GM18873 (cell line): Measurements from ENCODE around the gene NECAB3.

Source experiments
- ATAC-seq: cut with Tn5 transposase; IDR thresholded peaks from one replicate; pipeline ENCODE4 v1.9.1; 2021; ENCODE audit warnings: mild to moderate bottlenecking, moderate library complexity, moderate number of reproducible peaks; ENCODE audit not compliant: unreplicated experiment, low FRiP score

NECAB3 gene

DNA sequence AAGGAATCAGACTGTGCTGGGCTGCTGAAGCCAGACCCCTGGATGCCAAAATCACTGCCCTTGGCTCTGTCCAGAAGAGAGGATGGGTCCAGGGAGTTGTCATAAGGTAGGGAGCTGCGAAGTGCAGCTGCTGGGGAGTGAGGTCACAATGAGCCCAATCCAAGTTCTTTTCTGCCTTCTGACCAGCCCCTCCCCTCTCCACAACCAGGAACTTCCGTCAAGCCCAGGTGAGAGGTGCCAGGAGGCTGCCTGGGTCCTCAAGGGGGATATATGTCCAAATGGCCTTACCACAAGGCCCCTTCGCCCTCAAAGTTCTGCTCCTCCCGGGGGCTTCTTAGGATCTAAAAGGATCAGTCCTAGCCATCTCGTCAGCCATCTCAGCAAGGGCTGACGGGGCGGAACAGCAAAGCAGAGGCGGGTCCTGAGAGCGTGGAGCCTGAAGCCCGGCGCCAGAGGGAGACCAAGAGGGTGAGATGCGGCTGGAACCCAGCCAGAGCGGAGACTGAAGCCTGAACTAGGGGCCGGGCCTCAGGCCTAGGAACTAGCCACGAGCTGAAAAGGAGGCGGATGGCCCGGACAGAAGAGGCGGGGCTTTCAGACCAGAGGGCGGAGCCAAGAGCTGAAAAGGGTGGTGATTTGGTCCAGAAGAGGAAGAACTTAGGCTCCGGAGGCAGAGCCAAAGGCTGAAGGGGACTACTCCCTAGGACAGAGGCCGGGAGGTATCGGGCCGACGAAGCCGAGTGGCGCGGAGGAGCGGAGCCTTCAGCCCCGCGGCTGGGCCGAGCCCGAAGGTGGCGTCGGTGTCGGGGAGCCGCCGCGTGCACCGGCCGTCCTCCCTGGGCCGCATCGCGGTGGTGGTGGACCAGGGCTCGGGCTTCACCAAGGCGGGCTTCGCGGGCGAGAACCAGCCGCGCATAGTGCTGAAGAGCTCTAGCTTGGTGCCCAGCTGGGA is 7.7 kb downstream of the NECAB3 start, which contains the start of gene ACTL10:
TSS of gene ACTL10 (plus strand) at position 651 of the 952 bp plus-strand sequence. CDS start 555 bp downstream, outside the sequence.
- peak; percentile 59 for ATAC-seq

DNA sequence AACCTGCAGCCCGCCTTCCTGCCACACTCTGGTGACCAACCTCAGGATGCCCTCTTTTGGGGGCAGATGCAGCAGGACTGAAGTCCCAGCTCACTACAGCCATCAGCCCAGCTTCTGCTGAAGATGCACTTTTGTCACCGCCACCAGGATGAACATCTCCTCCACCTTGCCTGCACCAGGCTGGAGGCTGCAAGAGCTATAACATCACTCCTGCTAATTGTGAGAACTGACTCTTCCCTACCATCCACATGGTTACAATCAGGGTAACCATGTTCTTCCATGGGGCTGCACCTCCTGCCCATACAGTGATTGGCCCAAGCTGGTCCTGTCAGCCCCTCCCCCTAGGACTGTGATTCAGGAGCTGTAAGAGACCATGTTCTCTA is 9.5 kb downstream of the NECAB3 start:
- ATAC-seq: no peak

DNA sequence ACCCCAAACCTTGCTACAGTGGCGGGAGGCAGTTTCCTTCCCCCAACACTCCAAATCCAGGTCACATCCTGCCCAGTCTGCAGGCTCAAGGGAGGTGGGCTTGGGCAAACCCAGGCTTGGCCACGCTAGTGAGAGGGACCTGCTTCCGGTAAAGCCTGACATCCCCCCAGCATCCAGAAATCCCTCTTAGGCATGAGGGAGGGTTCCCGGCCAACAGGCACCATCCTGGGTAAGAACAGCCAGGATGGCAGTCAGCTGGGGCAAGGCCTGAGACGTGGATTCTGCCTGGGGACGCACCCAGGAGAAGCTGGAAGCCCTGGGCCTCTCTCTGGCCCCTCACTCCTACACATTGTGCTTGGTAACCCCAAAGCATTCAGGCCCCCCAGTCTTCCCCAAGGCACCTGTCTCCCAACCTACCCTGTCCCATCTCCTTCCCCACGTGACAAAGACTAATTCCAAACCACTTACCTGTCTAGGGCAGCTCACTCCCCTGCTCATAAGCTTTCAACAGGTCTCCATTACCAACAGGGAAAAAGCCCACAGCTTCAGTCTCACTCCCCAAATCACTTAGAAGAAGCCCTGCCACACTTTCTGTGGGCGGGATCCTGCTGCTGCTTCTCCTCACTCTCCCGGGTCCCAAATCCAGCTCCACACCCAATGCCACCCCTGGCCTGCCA is 10.0 kb downstream of the NECAB3 start:
- no peak for ATAC-seq

DNA sequence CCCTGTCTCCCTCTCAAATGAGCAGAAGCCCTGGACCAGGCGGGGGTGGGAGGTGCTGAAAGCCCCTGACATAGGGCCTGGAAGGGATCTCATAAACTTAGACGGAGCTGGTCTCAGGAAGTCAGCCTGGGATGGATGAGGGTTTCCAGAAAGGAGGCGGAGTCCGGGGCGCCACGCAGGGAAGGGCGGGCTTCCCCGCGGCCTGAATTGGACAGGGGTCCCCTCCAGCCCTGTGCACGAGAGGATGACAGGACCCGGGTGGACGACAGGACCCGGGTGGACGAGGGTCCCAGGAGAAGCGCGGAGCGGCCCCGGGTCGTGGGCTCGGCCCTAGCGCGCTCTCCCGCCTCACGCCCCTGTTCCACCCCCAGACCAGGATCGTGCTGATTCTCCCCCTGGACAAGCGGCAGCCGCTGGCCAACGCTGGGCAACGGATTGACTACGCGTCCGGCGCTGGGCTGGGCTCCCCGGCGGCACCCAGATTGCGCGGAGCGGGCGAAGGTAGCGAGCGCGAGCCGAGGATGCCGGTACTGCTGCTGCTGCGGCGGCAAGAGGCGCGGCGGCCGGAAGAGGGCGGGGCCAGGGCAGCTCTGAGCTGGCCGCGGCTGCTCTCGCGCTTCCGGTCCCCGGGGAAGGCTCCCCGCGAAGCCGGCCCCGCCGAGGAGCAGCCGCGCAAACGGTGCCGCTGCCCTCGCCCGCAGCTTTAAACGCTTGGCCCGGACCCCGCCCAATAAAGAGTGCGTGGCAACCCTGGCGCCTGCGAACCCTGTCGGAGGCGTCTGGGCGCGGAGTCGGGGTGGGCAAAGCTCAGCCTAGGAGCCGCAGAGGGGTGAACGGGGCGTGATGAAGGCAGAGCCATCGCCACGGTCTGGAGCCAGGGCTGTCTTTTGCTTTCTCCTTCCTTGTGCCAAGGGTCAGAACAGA is 10.8 kb downstream of the NECAB3 start:
- ATAC-seq: no peak

DNA sequence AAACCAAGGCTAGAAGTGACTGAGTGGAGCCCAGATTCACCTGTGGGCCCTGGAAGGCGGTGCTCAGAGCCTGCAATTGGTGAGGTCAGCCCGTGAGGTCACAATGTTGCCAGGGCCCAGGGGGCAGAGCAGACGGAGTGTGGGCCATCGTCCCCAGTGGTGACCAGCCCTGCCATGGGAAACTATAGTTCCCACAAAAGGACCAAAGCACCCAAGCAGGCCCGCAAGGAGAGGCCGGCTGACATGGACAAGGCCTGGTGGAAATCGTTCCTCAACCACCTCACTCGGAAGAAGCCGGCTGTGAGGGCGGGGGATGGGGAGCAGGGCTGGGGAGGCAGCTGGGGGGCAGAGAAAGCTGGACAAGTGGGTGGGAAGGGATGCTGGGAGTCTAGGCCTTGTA is 12.1 kb downstream of the NECAB3 start, which contains the start of gene C20orf144:
TSS of gene C20orf144 (plus strand) at position 156 of the 400 bp plus-strand sequence. CDS start at position 175, 19 bp downstream.
- no peak for ATAC-seq

DNA sequence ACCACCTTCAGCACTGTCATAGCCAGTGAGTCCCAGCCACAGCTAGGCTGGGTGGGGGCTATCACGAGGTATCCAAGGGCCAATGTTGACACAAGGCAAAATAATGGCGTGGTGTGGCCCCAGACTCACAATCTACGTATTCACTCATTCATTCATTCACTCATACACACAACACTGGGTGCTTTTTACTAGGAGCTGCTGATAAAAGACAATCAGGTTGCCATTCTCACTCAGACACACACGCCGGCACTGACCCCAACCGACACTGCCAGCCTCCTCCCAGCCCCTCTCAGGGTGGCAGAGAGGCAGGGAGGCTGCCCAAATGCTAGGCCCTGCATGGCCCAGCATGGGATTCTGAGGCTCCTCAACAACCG is 13.6 kb downstream of the NECAB3 start:
- ATAC-seq: no peak

DNA sequence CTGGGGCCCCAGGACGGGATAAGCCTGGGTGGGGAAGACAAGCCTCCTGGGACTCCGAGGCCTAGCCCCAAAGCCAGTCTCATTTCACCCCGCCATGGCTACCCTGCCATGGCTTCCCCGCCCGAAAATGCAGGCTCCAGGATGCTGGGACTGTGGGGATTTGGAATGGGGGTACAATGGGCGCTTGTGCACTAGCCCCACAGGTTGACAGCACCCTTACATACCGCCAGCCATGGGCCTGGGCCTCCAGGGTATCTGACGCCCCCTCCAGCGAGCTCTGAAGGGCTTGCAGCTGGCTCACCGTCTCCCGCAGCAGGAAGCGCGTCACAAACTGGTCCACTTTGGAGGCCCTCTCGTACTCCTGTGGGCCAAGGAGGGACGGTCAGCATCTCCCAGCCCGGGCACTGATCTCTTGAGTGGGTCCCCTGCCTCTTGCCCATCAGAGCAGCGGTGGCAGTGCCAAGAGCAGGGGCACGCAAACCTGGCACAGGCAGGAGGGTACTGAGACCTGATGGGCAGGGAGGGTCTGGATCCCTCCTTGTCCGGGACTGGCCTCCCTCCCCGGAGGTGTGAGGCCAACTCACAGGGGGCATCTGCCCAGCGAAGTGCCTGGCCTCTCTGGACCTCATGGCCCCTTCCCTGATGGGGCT is 14.1 kb downstream of the NECAB3 start:
- ATAC-seq: no peak

DNA sequence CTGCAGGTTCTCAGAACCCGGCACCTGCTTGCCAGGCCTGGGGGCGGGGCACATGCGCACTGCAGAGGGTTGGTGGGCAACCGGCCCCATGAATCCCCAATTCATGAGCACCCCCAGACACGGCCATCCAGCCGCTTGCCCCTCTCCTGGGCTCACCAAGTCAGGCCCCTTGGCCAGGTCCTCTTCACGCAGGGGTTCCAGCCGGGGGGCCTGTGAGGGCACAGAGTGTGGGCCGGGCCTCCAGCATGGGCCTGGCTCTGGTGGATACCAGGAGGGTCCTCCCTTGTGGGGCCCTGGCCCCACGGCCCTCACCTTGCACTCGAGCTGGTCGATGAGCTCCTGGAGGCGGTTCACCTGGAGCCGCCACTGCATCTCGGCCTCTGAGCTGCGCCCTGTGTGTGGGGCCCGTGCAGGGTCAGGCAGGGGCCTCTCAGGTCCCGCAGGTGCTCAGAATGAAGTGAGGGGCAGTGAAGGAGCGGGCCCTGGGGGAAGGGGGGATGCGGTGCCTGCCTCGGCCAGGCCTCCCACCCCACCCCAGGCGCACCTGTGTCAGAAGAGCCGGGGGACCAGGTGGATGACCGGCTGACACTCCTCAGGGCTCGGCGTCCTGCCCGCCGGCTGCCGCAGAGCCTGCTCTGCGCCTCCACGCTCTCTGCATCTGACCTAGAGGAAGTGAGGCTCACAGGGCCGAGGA is 14.7 kb downstream of the NECAB3 start:
- ATAC-seq: no peak

DNA sequence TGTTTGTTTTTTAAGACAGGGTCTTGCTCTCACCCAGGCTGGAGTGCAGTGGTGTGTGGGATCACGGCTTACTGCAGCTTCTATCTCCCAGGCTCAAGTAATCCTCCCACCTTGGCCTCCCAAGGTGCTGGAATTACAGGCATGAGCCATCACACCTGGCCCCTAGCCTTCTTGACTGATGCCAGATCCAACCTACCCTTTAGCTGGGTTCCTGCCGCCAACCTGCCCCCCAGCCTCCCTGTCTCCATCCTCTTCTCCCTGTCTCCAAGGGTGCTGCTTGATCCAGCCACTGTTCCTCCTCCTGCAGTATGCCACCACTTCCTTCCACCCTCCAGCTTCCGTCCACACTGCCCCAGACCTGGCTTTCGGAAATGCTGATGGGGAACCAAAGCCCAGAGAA is 15.3 kb downstream of the NECAB3 start:
- ATAC-seq: no peak

DNA sequence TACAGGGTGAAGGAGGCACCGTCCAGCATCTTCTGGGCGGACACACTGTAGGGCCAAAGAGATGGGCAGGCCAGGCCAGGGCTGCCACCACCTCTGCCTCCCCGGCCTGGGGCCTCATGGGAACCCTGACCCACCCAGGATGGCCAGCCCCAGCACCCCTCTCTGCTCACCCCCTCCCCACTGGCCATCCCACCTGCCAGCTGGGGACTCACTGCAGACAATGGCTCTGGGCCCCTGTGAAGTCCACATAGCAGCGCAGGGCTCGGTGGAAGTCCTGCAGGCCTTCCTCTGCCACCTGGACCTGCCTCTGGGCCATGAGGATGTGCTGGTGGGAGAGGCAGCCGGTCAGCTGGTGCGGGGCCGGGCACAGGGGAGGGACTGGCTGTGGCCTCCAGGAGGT is 15.7 kb downstream of the NECAB3 start:
- no peak for ATAC-seq

DNA sequence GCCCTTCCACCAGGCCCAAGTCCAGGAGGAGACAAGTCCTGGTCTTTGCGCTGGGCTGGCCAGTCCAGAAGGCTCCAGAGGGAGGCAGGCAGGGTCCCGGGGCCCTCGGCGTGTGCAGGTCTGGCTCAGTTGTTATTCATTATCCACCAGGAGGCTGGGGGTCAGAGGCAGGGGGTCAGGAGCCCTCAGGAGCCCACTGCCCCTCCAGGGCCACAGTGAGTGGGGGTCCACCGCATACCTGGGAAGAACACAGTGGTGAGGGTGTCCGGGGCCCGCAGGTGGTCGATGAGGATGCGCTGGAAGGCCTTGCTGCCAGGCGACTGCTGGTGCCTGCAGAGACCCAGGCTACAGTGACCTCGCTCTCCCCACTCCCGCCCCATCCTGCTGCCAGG is 16.5 kb downstream of the NECAB3 start:
- no peak for ATAC-seq

DNA sequence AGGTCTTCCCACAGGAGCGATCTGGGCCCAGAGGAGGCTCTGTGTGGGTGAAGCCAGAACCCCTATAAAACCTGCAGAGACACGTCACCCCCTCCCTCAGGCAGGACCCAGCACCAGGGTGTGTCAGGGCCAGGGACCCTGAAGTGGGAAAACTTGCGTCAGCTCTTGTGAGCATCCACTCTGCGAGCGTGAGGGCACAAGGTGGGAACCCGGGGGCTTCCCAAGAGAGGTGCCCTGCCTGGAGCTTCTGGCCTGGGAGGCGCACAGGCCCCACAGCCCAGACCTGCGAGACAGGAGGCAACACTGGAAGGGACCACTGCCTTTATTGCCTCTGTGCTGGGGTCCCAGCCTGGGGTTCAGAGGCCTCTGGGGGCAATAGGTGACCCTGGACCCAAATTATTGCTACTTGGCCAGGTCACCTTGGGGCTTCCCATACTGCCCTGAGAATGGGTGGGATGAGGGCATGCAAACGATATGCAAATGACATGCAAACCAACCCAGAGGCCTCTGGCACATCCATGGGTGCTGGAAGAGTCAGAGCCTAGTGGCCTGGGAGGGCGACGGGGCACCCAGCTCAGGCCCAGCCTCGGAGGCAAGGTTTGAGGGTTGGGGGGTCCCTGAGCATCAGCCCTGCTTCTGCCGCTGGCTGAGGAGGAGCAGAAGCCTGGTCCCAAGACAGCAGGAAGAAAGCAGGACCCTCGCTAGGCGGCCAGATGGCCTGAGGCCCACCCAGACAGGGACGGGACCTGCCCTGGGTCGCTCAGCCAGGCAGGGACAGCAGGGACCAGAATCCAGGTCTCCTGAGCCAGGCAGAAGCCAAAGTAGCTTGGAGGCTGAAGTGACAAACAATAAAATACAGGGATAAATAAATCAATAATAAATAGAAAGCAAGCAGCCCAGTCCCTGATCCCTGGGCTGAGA is 17.2 kb downstream of the NECAB3 start:
- ATAC-seq: no peak

DNA sequence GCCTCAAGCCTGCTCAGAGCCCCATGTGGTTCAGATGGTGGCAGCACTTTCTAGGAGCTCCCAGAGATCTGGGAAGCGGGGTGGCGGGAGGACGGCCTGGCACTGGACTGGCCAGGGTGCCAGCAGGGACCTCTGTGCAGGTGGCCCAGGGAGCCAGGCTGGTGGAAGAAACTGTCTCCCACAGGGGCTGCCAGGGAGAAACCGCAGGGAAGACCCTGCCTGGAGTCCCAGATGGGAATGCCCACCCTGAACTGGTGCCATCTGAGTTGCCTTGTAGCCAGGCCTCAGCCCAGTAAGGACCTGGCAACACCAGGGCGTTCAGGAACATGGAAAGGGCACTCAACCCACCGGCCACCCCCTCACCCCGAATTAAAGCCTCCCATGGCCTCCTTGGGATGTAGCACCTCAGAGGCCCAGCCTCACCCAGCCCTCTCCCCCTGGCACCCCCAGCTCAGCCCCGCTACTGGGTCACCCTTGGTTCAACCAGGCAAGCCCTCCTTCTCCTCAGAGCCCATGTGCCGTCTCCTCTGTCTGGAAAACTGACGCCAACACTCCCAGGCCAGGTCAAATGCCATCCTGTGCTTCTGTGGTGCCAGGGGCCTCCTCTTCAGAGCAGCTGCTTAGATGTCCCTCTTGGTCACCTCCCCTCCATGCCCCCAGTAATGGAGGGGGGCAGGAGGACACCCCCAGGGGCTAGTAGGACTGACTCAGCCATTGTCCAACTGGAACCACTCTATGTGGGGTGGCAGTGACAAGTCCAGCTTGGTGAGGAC is 18.0 kb downstream of the NECAB3 start:
- ATAC-seq: no peak

DNA sequence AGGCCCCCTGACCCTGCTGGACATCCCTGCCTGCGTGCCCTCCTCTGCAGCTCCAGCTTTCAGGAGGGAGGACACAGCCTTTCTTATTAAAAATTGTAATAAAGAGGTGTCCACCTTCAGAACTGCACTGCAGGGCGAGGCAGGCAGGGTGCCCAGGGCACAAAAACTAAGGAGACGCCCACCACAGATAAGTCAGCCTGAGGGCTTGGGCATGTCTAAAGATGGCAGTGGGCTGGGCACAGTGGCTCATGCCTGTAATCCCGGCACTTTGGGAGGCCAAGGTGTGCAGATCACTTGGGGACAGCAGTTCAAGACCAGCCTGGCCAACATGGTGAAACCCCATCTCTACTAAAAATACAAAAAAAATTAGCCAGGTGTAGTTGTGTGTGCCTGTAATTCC is 19.1 kb downstream of the NECAB3 start:
- no peak for ATAC-seq

DNA sequence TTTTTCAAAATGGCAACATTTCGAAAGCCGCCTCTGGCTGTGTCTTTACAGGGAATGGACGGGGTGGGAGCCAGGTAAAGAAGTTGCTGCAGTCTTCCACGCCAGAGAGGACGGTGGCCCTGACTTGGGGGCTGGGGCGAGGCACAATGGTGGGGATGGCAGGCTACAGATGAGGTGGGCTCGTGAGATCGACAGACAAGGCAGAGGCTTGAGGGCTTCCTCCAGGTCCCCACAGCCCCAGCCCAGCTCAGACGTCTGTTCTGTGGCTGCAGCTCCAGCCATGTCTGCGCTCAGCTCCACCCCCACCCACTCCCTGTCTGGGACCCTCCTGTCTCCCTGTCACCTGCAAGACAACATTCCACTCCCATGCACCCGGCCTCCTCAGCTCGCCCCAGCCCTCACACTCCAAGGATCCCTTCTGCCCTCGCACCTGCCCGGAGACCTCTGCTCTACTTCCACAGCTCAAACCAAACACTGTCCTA is 19.5 kb downstream of the NECAB3 start:
- no peak for ATAC-seq

DNA sequence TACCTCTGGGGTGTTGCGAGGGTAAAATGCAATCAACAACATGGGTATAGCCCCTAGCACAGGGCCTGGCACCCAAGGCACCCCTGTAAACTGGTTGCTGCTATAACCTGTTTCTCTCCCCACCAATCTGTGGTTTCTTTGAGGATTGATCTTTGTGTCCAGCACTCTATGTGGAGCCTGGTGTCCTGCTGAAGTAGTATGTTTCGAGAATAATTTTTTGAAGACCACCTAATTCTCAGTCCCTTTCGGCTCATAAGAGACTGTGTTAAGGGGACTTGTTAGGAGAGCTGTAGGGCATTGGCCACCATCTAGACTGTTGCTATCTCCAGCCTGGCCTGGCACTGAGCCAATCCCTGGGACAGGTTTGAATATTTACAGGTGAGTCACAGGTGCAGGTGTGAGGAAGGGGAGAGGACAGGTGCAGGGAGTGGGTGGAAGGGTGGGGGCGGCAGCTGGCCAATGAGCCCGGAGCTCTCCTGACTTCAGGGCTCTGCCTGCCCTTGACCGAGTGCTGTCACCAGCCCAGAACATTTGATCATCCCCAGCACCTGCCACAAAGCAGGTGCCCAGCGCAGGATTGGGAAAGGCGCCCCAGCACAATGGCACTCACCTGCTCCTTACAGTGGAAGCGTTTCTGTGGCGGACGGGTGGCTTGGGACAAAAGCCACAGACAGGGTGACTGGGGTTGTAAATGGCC is 20.2 kb downstream of the NECAB3 start:
- no peak for ATAC-seq
